AG04450 (cell line): ENCODE measurements around the gene MCC. TPM values are rescaled to one million over a fixed set of nuclear protein-coding genes. Genes with fewer than 3 reads are reported as not detected.
"Not testable (repeated sequence)": the region's sequence is repeated elsewhere in the genome, so short reads cannot be mapped to it uniquely, and the experiment has no call there.

Experiments
- CTCF ChIA-PET: fragments of 300-600, 350-600 bp; formaldehyde crosslinking; extraction: SDS; loops from one replicate; lab custom pipeline; 2022; ENCODE audit warnings: antibody characterized with exemption, inconsistent platforms; lab: Charles Lee
- POLR2A ChIA-PET: fragments of 350-600 bp; formaldehyde crosslinking; extraction: SDS; loops from one replicate; lab custom pipeline; 2021; ENCODE audit warnings: antibody characterized with exemption, inconsistent platforms; lab: Yijun Ruan, JAX
- DNase-seq: peaks from one replicate; pipeline ENCODE4 v3.0.0-alpha.2; 2011; ENCODE audit warnings: low read depth, low spot score
- H3K27ac ChIP-seq: one replicate; pipeline ENCODE4 v1.5.1; 2012; ENCODE audit warnings: low read depth, low read length, control low read depth
- H3K27me3 ChIP-seq: one replicate; pipeline ENCODE4 v1.6.0; 2012; ENCODE audit warnings: low read length; ENCODE audit not compliant: control insufficient read depth, insufficient read depth
- H3K4me3 ChIP-seq: 2 replicates; pipeline ENCODE4 v1.5.1; 2011; ENCODE audit warnings: mild to moderate bottlenecking, low read depth, low read length, control low read depth
- H3K9me3 ChIP-seq: 2 replicates; pipeline ENCODE4 v1.5.1; 2012; ENCODE audit warnings: low read length; ENCODE audit not compliant: control insufficient read depth, insufficient read depth
- CTCF ChIP-seq: IDR thresholded peaks from 2 replicates; pipeline ENCODE4 v1.5.1; 2011; ENCODE audit warnings: low read depth, low read length, control low read depth, inconsistent platforms
- polyA plus RNA-seq: library from polyadenylated mRNA; depleted of rRNA; stranded (reverse); fragments of >200 nt; gene quantifications from 2 replicates; pipeline ENCODE4 v1.2.3, GENCODE V29; 2011

MCC gene
- polyA plus RNA-seq, 1 experiment, result 17.5 TPM

- Histone ChIP-seq H3K9me3 (no peaks in the 10 kb centered on the region), H3K27ac (no peak overlapping the region), H3K27me3 (peaks cover 3% of the 10 kb centered on the region), H3K4me3 (no peak overlapping the region)
- TF ChIP-seq CTCF, result no peak
- ChIA-PET CTCF (interaction anchor here (1.2 kb wide), 1 partner anchor 14 kb away, joined by 3 read pairs; no protein-coding TSS in a partner anchor), POLR2A (no interaction called here)
- no peak for DNase-seq
Observed at GRCh38 chr5:113083481-113083880, 404.8 kb downstream of the MCC start.

GRCh38 chr5:113082547-113082905 lies 405.7 kb downstream of the MCC start:
- H3K27me3 ChIP-seq, result peaks cover 3% of the 10 kb centered on the region
- H3K9me3 ChIP-seq, result no peaks in the 10 kb centered on the region
- H3K4me3 ChIP-seq, result no peak overlapping the region
- ChIA-PET CTCF (no interaction called here), POLR2A (no interaction called here)
- H3K27ac ChIP-seq, result no peak overlapping the region
- TF ChIP-seq CTCF, result no peak
- no peak for DNase-seq

- Histone ChIP-seq H3K4me3 (no peak overlapping the region), H3K27ac (no peak overlapping the region), H3K27me3 (peaks cover 3% of the 10 kb centered on the region), H3K9me3 (no peaks in the 10 kb centered on the region)
- CTCF ChIA-PET, result no interaction called here
- TF ChIP-seq CTCF, result no peak
- POLR2A ChIA-PET, result no interaction called here
- DNase-seq, result peak; percentile 23
Observed at GRCh38 chr5:113081881-113082546, 406.2 kb downstream of the MCC start.

GRCh38 chr5:113081091-113081839 lies 407.0 kb downstream of the MCC start:
- H3K27ac ChIP-seq, result no peak overlapping the region

GRCh38 chr5:113076649-113077048 lies 411.6 kb downstream of the MCC start:
- DNase-seq, H3K4me3 ChIP-seq, CTCF ChIA-PET, H3K9me3 ChIP-seq, POLR2A ChIA-PET, H3K27ac ChIP-seq, H3K27me3 ChIP-seq: not testable (repeated sequence)

More at GRCh38 chr5:113081091-113081839, 407.0 kb downstream of the MCC start:
- Histone ChIP-seq H3K4me3 (no peak overlapping the region), H3K9me3 (no peaks in the 10 kb centered on the region), H3K27me3 (peaks cover 3% of the 10 kb centered on the region)
- TF ChIP-seq CTCF, result no peak
- DNase-seq, result no peak
- CTCF ChIA-PET, result no interaction called here
- POLR2A ChIA-PET, result no interaction called here
